ENCODE data around the gene STPG4. TPM values are rescaled to one million over a fixed set of nuclear protein-coding genes. Genes with fewer than 3 reads are reported as not detected.

The STPG4 gene
- total RNA-seq, 1 experiment from 2014 or later = not detected

- DNase-seq (ENCODE audit: unreplicated experiment) = no peak
- H3K4me1 Mint-ChIP-seq (ENCODE audit: insufficient read depth, unreplicated experiment) = no peaks in the 10 kb centered on the region
- H3K36me3 Mint-ChIP-seq (ENCODE audit: insufficient read depth, unreplicated experiment) = peaks cover 6% of the 10 kb centered on the region
- TF ChIP-seq CTCF (IDR thresholded peaks at IDR 0.05; ENCODE audit: unreplicated experiment) = no peak
- no peaks in the 10 kb centered on the region for H3K9me3 Mint-ChIP-seq (ENCODE audit: unreplicated experiment)
- H3K27ac Mint-ChIP-seq (ENCODE audit: low read depth, unreplicated experiment) = no peak overlapping the region
- CTCF ChIA-PET = no interaction called here
- no peaks in the 10 kb centered on the region for H3K27me3 Mint-ChIP-seq (ENCODE audit: insufficient read depth, unreplicated experiment)
- POLR2A ChIA-PET = no interaction called here
- no peak overlapping the region for H3K4me3 Mint-ChIP-seq (ENCODE audit: unreplicated experiment)
- BruUV-seq (replicated peaks) = no TSS peak
- intact Hi-C loops (cut with micrococcal nuclease) = no loop called here
Observed at GRCh38 chr2:47091118-47091517, 64.0 kb downstream of the STPG4 start.

- no peak overlapping the region for H3K27ac Mint-ChIP-seq (ENCODE audit: low read depth, unreplicated experiment)
- BruUV-seq (replicated peaks) = no TSS peak
- intact Hi-C loops (cut with micrococcal nuclease) = no loop called here
- ChIA-PET POLR2A (no interaction called here), CTCF (interaction anchor here (0.6 kb wide), 1 partner anchor 278 kb away, joined by 3 read pairs; no protein-coding TSS in a partner anchor)
- peak; percentile 45 for DNase-seq (ENCODE audit: unreplicated experiment)
- no peaks in the 10 kb centered on the region for H3K4me1 Mint-ChIP-seq (ENCODE audit: insufficient read depth, unreplicated experiment)
- TF ChIP-seq CTCF (IDR thresholded peaks at IDR 0.05; ENCODE audit: unreplicated experiment) = no peak
- no peaks in the 10 kb centered on the region for H3K27me3 Mint-ChIP-seq (ENCODE audit: insufficient read depth, unreplicated experiment)
- no peak overlapping the region for H3K4me3 Mint-ChIP-seq (ENCODE audit: unreplicated experiment)
- no peaks in the 10 kb centered on the region for H3K9me3 Mint-ChIP-seq (ENCODE audit: unreplicated experiment)
- peaks cover 3% of the 10 kb centered on the region for H3K36me3 Mint-ChIP-seq (ENCODE audit: insufficient read depth, unreplicated experiment)
Observed at GRCh38 chr2:47089083-47089464, 66.0 kb downstream of the STPG4 start.

GRCh38 chr2:47088371-47089082 lies 66.6 kb downstream of the STPG4 start:
- intact Hi-C loops (cut with micrococcal nuclease) = no loop called here
- BruUV-seq (replicated peaks) = no TSS peak
- CTCF ChIA-PET = interaction anchor here (0.6 kb wide), 2 partner anchors 171 to 279 kb away, joined by 3 read pairs; no protein-coding TSS in a partner anchor
- DNase-seq (ENCODE audit: unreplicated experiment) = no peak
- no peak overlapping the region for H3K4me3 Mint-ChIP-seq (ENCODE audit: unreplicated experiment)
- no peak overlapping the region for H3K27ac Mint-ChIP-seq (ENCODE audit: low read depth, unreplicated experiment)
- TF ChIP-seq CTCF (IDR thresholded peaks at IDR 0.05; ENCODE audit: unreplicated experiment) = no peak
- peaks cover 5% of the 10 kb centered on the region for H3K36me3 Mint-ChIP-seq (ENCODE audit: insufficient read depth, unreplicated experiment)
- no peaks in the 10 kb centered on the region for H3K4me1 Mint-ChIP-seq (ENCODE audit: insufficient read depth, unreplicated experiment)
- POLR2A ChIA-PET = interaction anchor here (0.6 kb wide), 1 partner anchor 470 kb away, joined by 5 read pairs; no protein-coding TSS in a partner anchor
- no peaks in the 10 kb centered on the region for H3K9me3 Mint-ChIP-seq (ENCODE audit: unreplicated experiment)
- no peaks in the 10 kb centered on the region for H3K27me3 Mint-ChIP-seq (ENCODE audit: insufficient read depth, unreplicated experiment)

GRCh38 chr2:47087051-47087450 lies 68.1 kb downstream of the STPG4 start:
- Mint-ChIP-seq H3K9me3 (ENCODE audit: unreplicated experiment) (no peaks in the 10 kb centered on the region), H3K4me3 (ENCODE audit: unreplicated experiment) (no peak overlapping the region), H3K27ac (ENCODE audit: low read depth, unreplicated experiment) (no peak overlapping the region), H3K36me3 (ENCODE audit: insufficient read depth, unreplicated experiment) (peaks cover 5% of the 10 kb centered on the region), H3K27me3 (ENCODE audit: insufficient read depth, unreplicated experiment) (no peaks in the 10 kb centered on the region), H3K4me1 (ENCODE audit: insufficient read depth, unreplicated experiment) (no peaks in the 10 kb centered on the region)
- intact Hi-C loops (cut with micrococcal nuclease) = no loop called here
- DNase-seq (ENCODE audit: unreplicated experiment) = no peak
- no TSS peak for BruUV-seq (replicated peaks)
- no peak for TF ChIP-seq CTCF (IDR thresholded peaks at IDR 0.05; ENCODE audit: unreplicated experiment)
- ChIA-PET CTCF (no interaction called here), POLR2A (no interaction called here)

Measured in MCF 10A (cell line).